ENCODE data around the gene TMEM138. TPM values are rescaled to one million over a fixed set of nuclear protein-coding genes. Genes with fewer than 3 reads are reported as not detected.

Gene TMEM138
- total RNA-seq, 1 experiment from 2014 or later: 46.3 TPM

GRCh38 chr11:61347916-61348461 lies 14.2 kb upstream of the TMEM138 start:
- H3K9me3 Mint-ChIP-seq (ENCODE audit: unreplicated experiment): no peaks in the 10 kb centered on the region
- ChIA-PET CTCF (interaction anchor here (0.9 to 1.2 kb wide), 2 partner anchors 12 to 38 kb away, joined by 3 to 5 read pairs; no protein-coding TSS in a partner anchor), POLR2A (no interaction called here)
- no peak overlapping the region for H3K4me3 ChIP-seq (ENCODE audit: low read depth, low read length)
- no peaks in the 10 kb centered on the region for H3K27me3 ChIP-seq (replicated peaks; ENCODE audit: control insufficient read depth, insufficient read depth, low read length)
- H3K27me3 Mint-ChIP-seq (ENCODE audit: insufficient read depth, unreplicated experiment): no peaks in the 10 kb centered on the region
- no peaks in the 10 kb centered on the region for H3K4me1 ChIP-seq
- TF ChIP-seq, protein P1, sequence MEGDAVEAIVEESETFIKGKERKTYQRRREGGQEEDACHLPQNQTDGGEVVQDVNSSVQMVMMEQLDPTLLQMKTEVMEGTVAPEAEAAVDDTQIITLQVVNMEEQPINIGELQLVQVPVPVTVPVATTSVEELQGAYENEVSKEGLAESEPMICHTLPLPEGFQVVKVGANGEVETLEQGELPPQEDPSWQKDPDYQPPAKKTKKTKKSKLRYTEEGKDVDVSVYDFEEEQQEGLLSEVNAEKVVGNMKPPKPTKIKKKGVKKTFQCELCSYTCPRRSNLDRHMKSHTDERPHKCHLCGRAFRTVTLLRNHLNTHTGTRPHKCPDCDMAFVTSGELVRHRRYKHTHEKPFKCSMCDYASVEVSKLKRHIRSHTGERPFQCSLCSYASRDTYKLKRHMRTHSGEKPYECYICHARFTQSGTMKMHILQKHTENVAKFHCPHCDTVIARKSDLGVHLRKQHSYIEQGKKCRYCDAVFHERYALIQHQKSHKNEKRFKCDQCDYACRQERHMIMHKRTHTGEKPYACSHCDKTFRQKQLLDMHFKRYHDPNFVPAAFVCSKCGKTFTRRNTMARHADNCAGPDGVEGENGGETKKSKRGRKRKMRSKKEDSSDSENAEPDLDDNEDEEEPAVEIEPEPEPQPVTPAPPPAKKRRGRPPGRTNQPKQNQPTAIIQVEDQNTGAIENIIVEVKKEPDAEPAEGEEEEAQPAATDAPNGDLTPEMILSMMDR (IDR thresholded peaks at IDR 0.05; ENCODE audit: insufficient read depth in 1 of 2, low read depth in 1 of 2, low read length in 1 of 2, severe bottlenecking in 1 of 2, unreplicated experiment in 1 of 2): no peak
- H3K4me1 Mint-ChIP-seq (ENCODE audit: low read depth, unreplicated experiment): no peaks in the 10 kb centered on the region
- H3K36me3 Mint-ChIP-seq (ENCODE audit: insufficient read depth, unreplicated experiment): peaks cover 13% of the 10 kb centered on the region
- H3K27ac Mint-ChIP-seq (ENCODE audit: unreplicated experiment): peak overlapping the region; percentile 21
- no peak for DNase-seq
- no peaks in the 10 kb centered on the region for H3K36me3 ChIP-seq (ENCODE audit: control insufficient read depth, insufficient read depth, low read length)
- BruUV-seq (replicated peaks): no TSS peak
- H3K9me3 ChIP-seq: no peaks in the 10 kb centered on the region
- intact Hi-C loops (cut with micrococcal nuclease; ENCODE audit: unreplicated experiment): no loop called here
- H3K4me3 Mint-ChIP-seq (ENCODE audit: unreplicated experiment): no peak overlapping the region

GRCh38 chr11:61349189-61349751 lies 12.9 kb upstream of the TMEM138 start:
- Histone ChIP-seq H3K27me3 (replicated peaks; ENCODE audit: control insufficient read depth, insufficient read depth, low read length) (no peaks in the 10 kb centered on the region), H3K4me3 (ENCODE audit: low read depth, low read length) (no peak overlapping the region), H3K4me1 (no peaks in the 10 kb centered on the region), H3K36me3 (ENCODE audit: control insufficient read depth, insufficient read depth, low read length) (no peaks in the 10 kb centered on the region), H3K9me3 (no peaks in the 10 kb centered on the region)
- DNase-seq: no peak
- Mint-ChIP-seq H3K27me3 (ENCODE audit: insufficient read depth, unreplicated experiment) (no peaks in the 10 kb centered on the region), H3K4me3 (ENCODE audit: unreplicated experiment) (no peak overlapping the region), H3K4me1 (ENCODE audit: low read depth, unreplicated experiment) (no peaks in the 10 kb centered on the region), H3K36me3 (ENCODE audit: insufficient read depth, unreplicated experiment) (peaks cover 13% of the 10 kb centered on the region), H3K9me3 (ENCODE audit: unreplicated experiment) (no peaks in the 10 kb centered on the region), H3K27ac (ENCODE audit: unreplicated experiment) (no peak overlapping the region)
- TF ChIP-seq, protein P1 (IDR thresholded peaks at IDR 0.05; ENCODE audit: insufficient read depth in 1 of 2, low read depth in 1 of 2, low read length in 1 of 2, severe bottlenecking in 1 of 2, unreplicated experiment in 1 of 2): no peak
- POLR2A ChIA-PET: interaction anchor here (0.8 kb wide), 1 partner anchor 12 kb away, joined by 4 read pairs; the partner anchor contains the start of genes CYB561A3 and TMEM138
- CTCF ChIA-PET: interaction anchor here (0.9 kb wide), 1 partner anchor 13 kb away, joined by 5 read pairs; no protein-coding TSS in a partner anchor
- BruUV-seq (replicated peaks): no TSS peak
- intact Hi-C loops (cut with micrococcal nuclease; ENCODE audit: unreplicated experiment): no loop called here

- Histone ChIP-seq H3K9me3 (no peaks in the 10 kb centered on the region), H3K4me3 (ENCODE audit: low read depth, low read length) (no peak overlapping the region), H3K36me3 (ENCODE audit: control insufficient read depth, insufficient read depth, low read length) (no peaks in the 10 kb centered on the region), H3K4me1 (no peaks in the 10 kb centered on the region), H3K27me3 (replicated peaks; ENCODE audit: control insufficient read depth, insufficient read depth, low read length) (no peaks in the 10 kb centered on the region)
- H3K27ac Mint-ChIP-seq (ENCODE audit: unreplicated experiment): peak overlapping the region; percentile 70
- TF ChIP-seq, protein P1 (IDR thresholded peaks at IDR 0.05; ENCODE audit: insufficient read depth in 1 of 2, low read depth in 1 of 2, low read length in 1 of 2, severe bottlenecking in 1 of 2, unreplicated experiment in 1 of 2): no peak
- H3K9me3 Mint-ChIP-seq (ENCODE audit: unreplicated experiment): no peaks in the 10 kb centered on the region
- no peaks in the 10 kb centered on the region for H3K4me1 Mint-ChIP-seq (ENCODE audit: low read depth, unreplicated experiment)
- intact Hi-C loops (cut with micrococcal nuclease; ENCODE audit: unreplicated experiment): no loop called here
- H3K27me3 Mint-ChIP-seq (ENCODE audit: insufficient read depth, unreplicated experiment): no peaks in the 10 kb centered on the region
- no peak overlapping the region for H3K4me3 Mint-ChIP-seq (ENCODE audit: unreplicated experiment)
- peaks cover 13% of the 10 kb centered on the region for H3K36me3 Mint-ChIP-seq (ENCODE audit: insufficient read depth, unreplicated experiment)
- ChIA-PET CTCF (no interaction called here), POLR2A (interaction anchor here (0.8 kb wide), 1 partner anchor 12 kb away, joined by 4 read pairs; the partner anchor contains the start of genes CYB561A3 and TMEM138)
- no TSS peak for BruUV-seq (replicated peaks)
- no peak for DNase-seq
These were observed 12.3 kb upstream of the TMEM138 start for GRCh38 chr11:61349916-61350315.
